HUES6 (cell line): ENCODE data around the gene GNAO1.

Experiments
- H3K27ac ChIP-seq: 2 replicates; pipeline ENCODE4 v1.7.0; 2013; ENCODE audit warnings: low read depth, mild to moderate bottlenecking, low read length, inconsistent platforms
- H3K27me3 ChIP-seq: 2 replicates; pipeline ENCODE4 v1.6.1; 2013; ENCODE audit warnings: low read length; ENCODE audit not compliant: control insufficient read depth, insufficient read depth
- H3K36me3 ChIP-seq: 2 replicates; pipeline ENCODE4 v1.6.1; 2013; ENCODE audit warnings: low read length; ENCODE audit not compliant: control insufficient read depth, insufficient read depth
- H3K4me1 ChIP-seq: 2 replicates; pipeline ENCODE4 v1.6.1; 2013; ENCODE audit warnings: low read length; ENCODE audit not compliant: control insufficient read depth, insufficient read depth
- H3K4me3 ChIP-seq: 2 replicates; pipeline ENCODE4 v1.5.1; 2013; ENCODE audit warnings: low read depth, low read length
- H3K9ac ChIP-seq: one replicate; pipeline ENCODE4 v1.6.1; 2013; ENCODE audit warnings: mild to moderate bottlenecking, low read length
- H3K9me3 ChIP-seq: 2 replicates; pipeline ENCODE4 v1.6.1; 2013; ENCODE audit warnings: low read depth, low read length; ENCODE audit not compliant: control insufficient read depth, insufficient read depth

GNAO1 gene

GRCh38 chr16:56344518-56345405, 153.5 kb downstream of the GNAO1 start:
- H3K4me3 ChIP-seq = no peak overlapping the region
- no peak overlapping the region for H3K27ac ChIP-seq
- no peaks in the 10 kb centered on the region for H3K36me3 ChIP-seq
- H3K27me3 ChIP-seq = no peaks in the 10 kb centered on the region
- no peak overlapping the region for H3K9ac ChIP-seq
- no peaks in the 10 kb centered on the region for H3K9me3 ChIP-seq
- peaks cover 9% of the 10 kb centered on the region; the same call in 1 of the 2 replicates for H3K4me1 ChIP-seq

- peaks cover 9% of the 10 kb centered on the region; the same call in 1 of the 2 replicates for H3K4me1 ChIP-seq
- no peaks in the 10 kb centered on the region for H3K9me3 ChIP-seq
- H3K27me3 ChIP-seq = no peaks in the 10 kb centered on the region
- H3K4me3 ChIP-seq = no peak overlapping the region
- no peaks in the 10 kb centered on the region for H3K36me3 ChIP-seq
- no peak overlapping the region for H3K9ac ChIP-seq
- H3K27ac ChIP-seq = no peak overlapping the region
Measured at GRCh38 chr16:56345406-56346050, 154.2 kb downstream of the GNAO1 start.

GRCh38 chr16:56346131-56346890, 155.0 kb downstream of the GNAO1 start:
- no peaks in the 10 kb centered on the region for H3K9me3 ChIP-seq
- H3K27me3 ChIP-seq = no peaks in the 10 kb centered on the region
- no peaks in the 10 kb centered on the region for H3K36me3 ChIP-seq
- H3K9ac ChIP-seq = no peak overlapping the region
- H3K4me3 ChIP-seq = no peak overlapping the region
- no peak overlapping the region for H3K27ac ChIP-seq
- H3K4me1 ChIP-seq = peaks cover 9% of the 10 kb centered on the region; the same call in 1 of the 2 replicates

GRCh38 chr16:56347166-56347565, 155.9 kb downstream of the GNAO1 start:
- H3K4me3 ChIP-seq = no peak overlapping the region
- H3K9me3 ChIP-seq = no peaks in the 10 kb centered on the region
- H3K36me3 ChIP-seq = no peaks in the 10 kb centered on the region
- H3K9ac ChIP-seq = no peak overlapping the region
- H3K27ac ChIP-seq = no peak overlapping the region
- H3K4me1 ChIP-seq = peaks cover 7% of the 10 kb centered on the region; the same call in 1 of the 2 replicates
- no peaks in the 10 kb centered on the region for H3K27me3 ChIP-seq

GRCh38 chr16:56347670-56348069, 156.4 kb downstream of the GNAO1 start:
- Histone ChIP-seq H3K9me3 (no peaks in the 10 kb centered on the region), H3K4me3 (no peak overlapping the region), H3K27ac (no peak overlapping the region), H3K9ac (no peak overlapping the region), H3K27me3 (no peaks in the 10 kb centered on the region), H3K36me3 (no peaks in the 10 kb centered on the region), H3K4me1 (peaks cover 7% of the 10 kb centered on the region; the same call in 1 of the 2 replicates)

- H3K9ac ChIP-seq = no peak overlapping the region
- no peaks in the 10 kb centered on the region for H3K36me3 ChIP-seq
- no peaks in the 10 kb centered on the region for H3K27me3 ChIP-seq
- H3K4me3 ChIP-seq = no peak overlapping the region
- no peaks in the 10 kb centered on the region for H3K9me3 ChIP-seq
- H3K4me1 ChIP-seq = peaks cover 7% of the 10 kb centered on the region; the same call in 1 of the 2 replicates
- no peak overlapping the region for H3K27ac ChIP-seq
Measured at GRCh38 chr16:56348168-56349085, 157.1 kb downstream of the GNAO1 start.

- Histone ChIP-seq H3K9me3 (no peaks in the 10 kb centered on the region), H3K36me3 (no peaks in the 10 kb centered on the region), H3K27me3 (no peaks in the 10 kb centered on the region), H3K9ac (no peak overlapping the region), H3K4me3 (no peak overlapping the region), H3K27ac (no peak overlapping the region), H3K4me1 (peaks cover 7% of the 10 kb centered on the region; the same call in 1 of the 2 replicates)
Measured at GRCh38 chr16:56349086-56349415, 157.8 kb downstream of the GNAO1 start.

- no peak overlapping the region for H3K27ac ChIP-seq
- no peaks in the 10 kb centered on the region for H3K36me3 ChIP-seq
- no peak overlapping the region for H3K4me3 ChIP-seq
- no peak overlapping the region for H3K9ac ChIP-seq
- no peaks in the 10 kb centered on the region for H3K27me3 ChIP-seq
- H3K4me1 ChIP-seq = peaks cover 5% of the 10 kb centered on the region; the same call in 1 of the 2 replicates
- no peaks in the 10 kb centered on the region for H3K9me3 ChIP-seq
Measured at GRCh38 chr16:56349711-56350161, 158.4 kb downstream of the GNAO1 start.

GRCh38 chr16:56350491-56351405, 159.5 kb downstream of the GNAO1 start:
- no peak overlapping the region for H3K4me3 ChIP-seq
- no peaks in the 10 kb centered on the region for H3K27me3 ChIP-seq
- H3K9me3 ChIP-seq = no peaks in the 10 kb centered on the region
- H3K36me3 ChIP-seq = no peaks in the 10 kb centered on the region
- H3K9ac ChIP-seq = no peak overlapping the region
- no peak overlapping the region for H3K27ac ChIP-seq
- peaks cover 6% of the 10 kb centered on the region; the same call in 1 of the 2 replicates for H3K4me1 ChIP-seq
